Vagina (tissue), 2 donors: ENCODE data around the gene FAU. TPM values are rescaled to one million over a fixed set of nuclear protein-coding genes. Genes with fewer than 3 reads are reported as not detected.
A peak's percentile ranks its signal among the peaks of the same experiment; 100 is the strongest.

ENCODE experiments used
- DNase-seq, 2 donors: peaks; one replicate each; pipeline ENCODE4 v3.0.0-alpha.2; 2017; ENCODE audit errors: extremely low spot score in 2 of 2
- H3K27ac ChIP-seq: fragments of 200-600 bp; sonication (generic); one replicate; pipeline ENCODE4 v1.5.1; 2019
- H3K27me3 ChIP-seq: fragments of 200-600 bp; sonication (generic); one replicate; pipeline ENCODE4 v1.5.1; 2019
- H3K36me3 ChIP-seq, 2 donors: fragments of 200-600 bp; sonication (generic); one replicate each; pipeline ENCODE4 v1.5.1; 2017 to 2019
- H3K4me1 ChIP-seq: fragments of 200-600 bp; sonication (generic); one replicate; pipeline ENCODE4 v1.5.1; 2019
- H3K4me3 ChIP-seq, 2 donors: fragments of 200-600 bp; sonication (generic); 1 replicate in 1 of 2; 2 replicates in 1 of 2; pipeline ENCODE4 v1.5.1; 2016 to 2019
- H3K9me3 ChIP-seq: fragments of 200-600 bp; sonication (generic); one replicate; pipeline ENCODE4 v1.5.1; 2019
- CTCF ChIP-seq, 3 experiments: fragments of 450-650 bp in 2 of 3; fragments of 200-600 bp in 1 of 3; sonication (generic) in 1 of 3; IDR thresholded peaks; one replicate each; pipeline ENCODE4 v1.5.1; 2017 to 2019; ENCODE audit warnings: antibody characterized with exemption in 3 of 3, mild to moderate bottlenecking in 2 of 3, moderate library complexity in 2 of 3
- POLR2A ChIP-seq, 2 donors: fragments of 450-650 bp; IDR thresholded peaks; one replicate each; pipeline ENCODE4 v1.6.1; 2017; ENCODE audit warnings: antibody characterized with exemption in 2 of 2, mild to moderate bottlenecking in 2 of 2, moderate library complexity in 2 of 2
- POLR2AphosphoS5 ChIP-seq, 2 donors: sonication (generic); formaldehyde crosslinking; IDR thresholded peaks; one replicate each; pipeline ENCODE4 v1.9.0; 2017; ENCODE audit warnings: antibody characterized with exemption in 2 of 2, mild to moderate bottlenecking in 2 of 2, low read depth in 1 of 2; ENCODE audit not compliant: insufficient read depth in 1 of 2
- intact Hi-C: fragments of 100-400 bp; cut with DNase I; formaldehyde crosslinking; loops from one replicate; pipeline ENCODE4 v1.15.1; 2023
- total RNA-seq: library from RNA; depleted of rRNA; stranded (reverse); fragments of >200 nt; gene quantifications from one replicate; pipeline ENCODE4 v1.2.3, GENCODE V29; 2016

The FAU gene
- total RNA-seq, 1 donor from 2014 or later = 1,228 TPM

- intact Hi-C loops = no loop called here
Observed at GRCh38 chr11:65166893-65167292, 45.0 kb upstream of the FAU start.

GRCh38 chr11:65165410-65166317 lies 43.7 kb upstream of the FAU start:
- TF ChIP-seq CTCF (IDR thresholded peaks at IDR 0.05) (no peak), POLR2AphosphoS5 (IDR thresholded peaks at IDR 0.05; ENCODE audit: insufficient read depth in 1 of 2, low read depth in 1 of 2) (no peak)
- H3K36me3 ChIP-seq = no peaks in the 10 kb centered on the region
- no peak overlapping the region for H3K27ac ChIP-seq
- intact Hi-C loops = no loop called here
- no peak for DNase-seq
- no peaks in the 10 kb centered on the region for H3K27me3 ChIP-seq
- no peaks in the 10 kb centered on the region for H3K4me1 ChIP-seq
- no peaks in the 10 kb centered on the region for H3K9me3 ChIP-seq
- H3K4me3 ChIP-seq = peak overlapping the region; percentile 14

More at GRCh38 chr11:65166893-65167292, 45.0 kb upstream of the FAU start:
- Histone ChIP-seq H3K36me3 (no peaks in the 10 kb centered on the region), H3K4me3 (no peak overlapping the region), H3K27me3 (no peaks in the 10 kb centered on the region), H3K4me1 (no peaks in the 10 kb centered on the region), H3K9me3 (no peaks in the 10 kb centered on the region), H3K27ac (no peak overlapping the region)
- TF ChIP-seq POLR2AphosphoS5 (IDR thresholded peaks at IDR 0.05; ENCODE audit: insufficient read depth in 1 of 2, low read depth in 1 of 2) = no peak
- TF ChIP-seq POLR2A (IDR thresholded peaks at IDR 0.05) = no peak
- no peak for TF ChIP-seq CTCF (IDR thresholded peaks at IDR 0.05)
- no peak for DNase-seq

GRCh38 chr11:65163684-65164083 lies 41.8 kb upstream of the FAU start:
- no peaks in the 10 kb centered on the region for H3K27me3 ChIP-seq
- H3K9me3 ChIP-seq = no peaks in the 10 kb centered on the region
- no peak overlapping the region for H3K4me3 ChIP-seq
- TF ChIP-seq POLR2AphosphoS5 (IDR thresholded peaks at IDR 0.05; ENCODE audit: insufficient read depth in 1 of 2, low read depth in 1 of 2) = no peak
- TF ChIP-seq CTCF (IDR thresholded peaks at IDR 0.05) = no peak
- TF ChIP-seq POLR2A (IDR thresholded peaks at IDR 0.05) = no peak
- DNase-seq = no peak
- no peak overlapping the region for H3K27ac ChIP-seq
- H3K36me3 ChIP-seq = no peaks in the 10 kb centered on the region
- intact Hi-C loops = no loop called here
- H3K4me1 ChIP-seq = no peaks in the 10 kb centered on the region

GRCh38 chr11:65160643-65161042 lies 38.7 kb upstream of the FAU start:
- Histone ChIP-seq H3K9me3 (no peaks in the 10 kb centered on the region), H3K27me3 (no peaks in the 10 kb centered on the region), H3K4me1 (no peaks in the 10 kb centered on the region), H3K36me3 (no peaks in the 10 kb centered on the region), H3K27ac (no peak overlapping the region), H3K4me3 (no peak overlapping the region)
- intact Hi-C loops = no loop called here
- DNase-seq = no peak
- no peak for TF ChIP-seq POLR2A (IDR thresholded peaks at IDR 0.05)
- TF ChIP-seq CTCF (IDR thresholded peaks at IDR 0.05) = no peak
- TF ChIP-seq POLR2AphosphoS5 (IDR thresholded peaks at IDR 0.05; ENCODE audit: insufficient read depth in 1 of 2, low read depth in 1 of 2) = no peak

GRCh38 chr11:65159012-65159411 lies 37.1 kb upstream of the FAU start:
- H3K4me3 ChIP-seq = no peak overlapping the region
- no peaks in the 10 kb centered on the region for H3K36me3 ChIP-seq

More at GRCh38 chr11:65159012-65159411, 37.1 kb upstream of the FAU start:
- Histone ChIP-seq H3K9me3 (no peaks in the 10 kb centered on the region), H3K27ac (no peak overlapping the region), H3K4me1 (no peaks in the 10 kb centered on the region), H3K27me3 (no peaks in the 10 kb centered on the region)
- DNase-seq = no peak
- TF ChIP-seq POLR2AphosphoS5 (IDR thresholded peaks at IDR 0.05; ENCODE audit: insufficient read depth in 1 of 2, low read depth in 1 of 2) (no peak), CTCF (IDR thresholded peaks at IDR 0.05) (no peak), POLR2A (IDR thresholded peaks at IDR 0.05) (no peak)
- intact Hi-C loops = no loop called here
